WTC11 (cell line): ENCODE results near the gene ACKR3. TPM values are rescaled to one million over a fixed set of nuclear protein-coding genes. Genes with fewer than 3 reads are reported as not detected.

Source experiments
- ATAC-seq: fragments of 200-7000 bp; cut with Tn5 transposase; 2 replicates; pipeline ENCODE4 v1.10.0; 2021; ENCODE audit warnings: mild to moderate bottlenecking, moderate library complexity
- CTCF ChIA-PET: fragments of 300-600 bp; sonication (Branson Sonifier 250); formaldehyde crosslinking; loops from one replicate; lab custom pipeline; 2021; ENCODE audit warnings: antibody characterized with exemption; lab: Charles Lee
- POLR2A ChIA-PET: fragments of 350-600 bp; sonication (Branson Sonifier 250); formaldehyde crosslinking; loops from one replicate; lab custom pipeline; 2021; ENCODE audit warnings: antibody characterized with exemption; lab: Charles Lee
- DNase-seq: peaks from one replicate; pipeline ENCODE4 v3.0.0; 2021; ENCODE audit warnings: low spot score
- H3K27ac Mint-ChIP-seq: 2 replicates; pipeline ENCODE4 v1.8.0; 2021; ENCODE audit warnings: mixed read lengths
- H3K27me3 Mint-ChIP-seq: 2 replicates; pipeline ENCODE4 v1.8.0; 2021; ENCODE audit warnings: low read depth, mild to moderate bottlenecking, moderate library complexity, mixed read lengths
- H3K36me3 Mint-ChIP-seq: 2 replicates; pipeline ENCODE4 v1.8.0; 2021; ENCODE audit warnings: mixed read lengths
- H3K4me1 Mint-ChIP-seq: 2 replicates; pipeline ENCODE4 v1.8.0; 2022; ENCODE audit warnings: mixed read lengths
- H3K4me3 Mint-ChIP-seq: 2 replicates; pipeline ENCODE4 v1.8.0; 2021; ENCODE audit warnings: mild to moderate bottlenecking, moderate library complexity, mixed read lengths
- H3K9me3 Mint-ChIP-seq: 2 replicates; pipeline ENCODE4 v1.8.0; 2021; ENCODE audit warnings: mixed read lengths
- AFF4 ChIP-seq: sonication (generic); formaldehyde crosslinking; IDR thresholded peaks from 2 replicates; pipeline ENCODE4 v1.8.1; 2023; ENCODE audit warnings: mild to moderate bottlenecking, missing genetic modification reagents, borderline replicate concordance
- AR ChIP-seq: fragments of 250-450 bp; sonication (Bioruptor Pico); IDR thresholded peaks from 2 replicates; pipeline ENCODE4 v1.9.0; 2021; ENCODE audit warnings: mild to moderate bottlenecking
- ATF6 ChIP-seq: sonication (generic); formaldehyde crosslinking; IDR thresholded peaks from 2 replicates; pipeline ENCODE4 v1.8.1; 2023; ENCODE audit warnings: mild to moderate bottlenecking, missing genetic modification reagents
- CREM ChIP-seq: sonication (generic); formaldehyde crosslinking; IDR thresholded peaks from 2 replicates; pipeline ENCODE4 v1.8.1; 2022; ENCODE audit warnings: mild to moderate bottlenecking, missing genetic modification reagents, moderate library complexity
- GABPB1 ChIP-seq: sonication (generic); formaldehyde crosslinking; IDR thresholded peaks from 2 replicates; pipeline ENCODE4 v1.8.1; 2023; ENCODE audit warnings: mild to moderate bottlenecking, missing genetic modification reagents
- GRHL2 ChIP-seq: fragments of 250-450 bp; sonication (Bioruptor Pico); IDR thresholded peaks from 2 replicates; pipeline ENCODE4 v1.8.0; 2022; ENCODE audit warnings: mild to moderate bottlenecking, moderate library complexity; ENCODE audit not compliant: insufficient replicate concordance, severe bottlenecking
- GTF2I ChIP-seq: fragments of 250-450 bp; sonication (Bioruptor Pico); conservative IDR thresholded peaks from 2 replicates; pipeline ENCODE4 v1.4.0; 2021; ENCODE audit warnings: mild to moderate bottlenecking
- HMGA2 ChIP-seq: fragments of 250-450 bp; sonication (Bioruptor Pico); IDR thresholded peaks from 2 replicates; pipeline ENCODE4 v1.4.0; 2021; ENCODE audit warnings: mild to moderate bottlenecking, moderate library complexity
- JAZF1 ChIP-seq: fragments of 250-450 bp; sonication (Bioruptor Pico); IDR thresholded peaks from 2 replicates; pipeline ENCODE4 v1.9.0; 2021; ENCODE audit warnings: moderate library complexity, mild to moderate bottlenecking, inconsistent platforms
- NFYB ChIP-seq: sonication (generic); formaldehyde crosslinking; conservative IDR thresholded peaks from 2 replicates; pipeline ENCODE4 v1.8.0; 2022; ENCODE audit warnings: low read depth, missing genetic modification reagents
- PRRX2 ChIP-seq: fragments of 250-450 bp; sonication (Bioruptor Pico); IDR thresholded peaks from 2 replicates; pipeline ENCODE4 v1.8.0; 2021; ENCODE audit warnings: mild to moderate bottlenecking
- ZNF138 ChIP-seq: sonication (generic); formaldehyde crosslinking; conservative IDR thresholded peaks from 2 replicates; pipeline ENCODE4 v1.8.1; 2022; ENCODE audit warnings: mild to moderate bottlenecking, moderate library complexity, missing genetic modification reagents
- ZNF219 ChIP-seq: sonication (generic); formaldehyde crosslinking; IDR thresholded peaks from 2 replicates; pipeline ENCODE4 v1.8.0; 2023; ENCODE audit warnings: missing genetic modification reagents, mild to moderate bottlenecking, borderline replicate concordance
- ZNF416 ChIP-seq: fragments of 250-450 bp; sonication (Bioruptor Pico); IDR thresholded peaks from 2 replicates; pipeline ENCODE4 v1.9.0; 2021; ENCODE audit warnings: mild to moderate bottlenecking, inconsistent platforms
- total RNA-seq: library from RNA; stranded (reverse); gene quantifications from 3 replicates; pipeline ENCODE4 v1.2.3, GENCODE V29; 2021
- TF ChIP-seq, protein P1 (sequence below): sonication (generic); formaldehyde crosslinking; conservative IDR thresholded peaks from 2 replicates; pipeline ENCODE4 v1.8.1; 2022; ENCODE audit warnings: mild to moderate bottlenecking, missing genetic modification reagents
- TF ChIP-seq, protein P2 (sequence below): sonication (generic); formaldehyde crosslinking; conservative IDR thresholded peaks from 2 replicates; pipeline ENCODE4 v1.8.1; 2023; ENCODE audit warnings: mild to moderate bottlenecking, low read depth, missing genetic modification reagents, moderate library complexity

The ACKR3 gene
- total RNA-seq, 1 experiment from 2014 or later, result 1.3 TPM

DNA sequence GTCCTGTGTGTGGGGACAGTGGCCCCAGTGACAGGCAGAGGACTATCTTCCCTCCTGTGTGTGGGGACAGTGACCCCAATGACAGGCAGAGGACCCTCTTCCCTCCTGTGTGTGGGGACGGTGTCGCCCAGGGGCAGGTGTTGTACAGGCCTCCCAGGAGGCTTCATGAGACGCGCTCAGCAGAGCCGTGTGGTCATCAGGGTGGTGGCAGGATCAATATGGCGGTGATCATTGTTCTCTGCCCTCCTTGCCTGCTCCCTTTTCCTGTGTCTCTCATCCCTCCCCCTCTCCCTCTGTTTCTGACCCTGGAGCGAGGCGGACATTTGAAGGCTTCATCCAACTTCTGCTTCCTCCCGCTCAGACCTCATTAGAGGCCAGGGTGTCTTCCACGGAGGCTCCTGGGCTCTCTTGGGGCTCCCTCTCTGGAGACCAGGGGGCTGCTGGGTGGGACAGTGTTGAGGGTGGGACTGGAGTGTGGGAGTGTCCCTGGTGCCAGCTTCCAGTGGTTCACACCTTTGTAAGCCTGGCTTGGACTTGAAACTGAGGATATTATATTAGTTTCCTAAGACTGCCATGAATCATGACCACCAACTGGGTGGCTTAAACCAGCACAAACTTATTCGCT, 59.5 kb downstream of the ACKR3 start (continued):
- TF ChIP-seq AR, result no peak
- no peak for TF ChIP-seq HMGA2
- no peak for TF ChIP-seq NFYB (CRISPR knock-in tag)
- TF ChIP-seq, protein P1, sequence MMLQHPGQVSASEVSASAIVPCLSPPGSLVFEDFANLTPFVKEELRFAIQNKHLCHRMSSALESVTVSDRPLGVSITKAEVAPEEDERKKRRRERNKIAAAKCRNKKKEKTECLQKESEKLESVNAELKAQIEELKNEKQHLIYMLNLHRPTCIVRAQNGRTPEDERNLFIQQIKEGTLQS (CRISPR knock-in tag), result no peak
- TF ChIP-seq, protein P2, sequence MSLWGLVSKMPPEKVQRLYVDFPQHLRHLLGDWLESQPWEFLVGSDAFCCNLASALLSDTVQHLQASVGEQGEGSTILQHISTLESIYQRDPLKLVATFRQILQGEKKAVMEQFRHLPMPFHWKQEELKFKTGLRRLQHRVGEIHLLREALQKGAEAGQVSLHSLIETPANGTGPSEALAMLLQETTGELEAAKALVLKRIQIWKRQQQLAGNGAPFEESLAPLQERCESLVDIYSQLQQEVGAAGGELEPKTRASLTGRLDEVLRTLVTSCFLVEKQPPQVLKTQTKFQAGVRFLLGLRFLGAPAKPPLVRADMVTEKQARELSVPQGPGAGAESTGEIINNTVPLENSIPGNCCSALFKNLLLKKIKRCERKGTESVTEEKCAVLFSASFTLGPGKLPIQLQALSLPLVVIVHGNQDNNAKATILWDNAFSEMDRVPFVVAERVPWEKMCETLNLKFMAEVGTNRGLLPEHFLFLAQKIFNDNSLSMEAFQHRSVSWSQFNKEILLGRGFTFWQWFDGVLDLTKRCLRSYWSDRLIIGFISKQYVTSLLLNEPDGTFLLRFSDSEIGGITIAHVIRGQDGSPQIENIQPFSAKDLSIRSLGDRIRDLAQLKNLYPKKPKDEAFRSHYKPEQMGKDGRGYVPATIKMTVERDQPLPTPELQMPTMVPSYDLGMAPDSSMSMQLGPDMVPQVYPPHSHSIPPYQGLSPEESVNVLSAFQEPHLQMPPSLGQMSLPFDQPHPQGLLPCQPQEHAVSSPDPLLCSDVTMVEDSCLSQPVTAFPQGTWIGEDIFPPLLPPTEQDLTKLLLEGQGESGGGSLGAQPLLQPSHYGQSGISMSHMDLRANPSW, result no peak
- no peak for TF ChIP-seq GABPB1
- no peak for TF ChIP-seq ATF6 (CRISPR knock-in tag)
- no peak for TF ChIP-seq CREM
- no peak for TF ChIP-seq PRRX2 (CRISPR knock-in tag)
- TF ChIP-seq, all 79 proteins: peak for 0

DNA sequence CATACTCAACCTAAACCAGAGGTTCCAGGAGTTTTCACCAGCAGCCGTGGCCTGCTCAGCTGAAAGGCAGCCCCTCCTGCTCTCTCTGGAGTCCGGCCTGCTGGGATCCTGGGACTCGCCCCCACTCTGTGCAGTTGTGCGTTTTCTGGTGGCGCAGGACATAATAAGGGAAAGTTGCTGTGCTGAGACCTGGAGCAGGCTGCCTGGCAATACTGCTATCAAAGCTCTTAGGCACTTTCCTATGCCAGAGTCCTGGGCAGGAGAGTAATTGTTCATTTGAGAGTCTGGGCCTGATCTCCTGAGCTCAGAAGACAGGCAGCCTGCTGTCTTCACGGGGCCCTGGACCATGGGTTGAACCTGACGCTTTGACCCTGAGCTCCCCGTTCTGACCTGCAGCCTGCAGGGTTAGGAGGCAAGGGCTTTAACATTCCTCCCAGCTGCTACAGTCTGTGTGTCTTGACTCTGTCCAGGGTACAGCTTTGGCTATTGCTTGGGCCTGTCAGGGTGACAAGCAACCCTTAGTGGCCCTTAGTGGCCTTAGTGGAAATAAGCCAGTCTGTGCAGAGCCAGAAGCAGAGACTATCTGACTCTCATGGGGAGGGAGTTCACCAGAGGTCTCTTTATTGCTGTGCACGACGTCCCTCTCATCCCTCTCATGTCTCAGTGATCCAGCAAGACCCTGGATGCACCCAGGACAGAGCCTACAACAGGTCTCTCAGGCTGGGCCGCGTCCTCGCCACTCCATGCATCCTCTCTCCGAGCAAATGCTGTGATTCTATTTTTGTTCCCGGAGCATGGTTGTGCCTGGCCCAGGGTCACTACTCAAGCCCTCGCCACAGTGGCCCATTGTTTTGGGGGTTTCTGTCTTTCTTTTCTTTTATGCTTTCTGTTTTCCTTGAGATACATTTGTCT, 60.6 kb downstream of the ACKR3 start:
- ChIA-PET POLR2A (interaction anchor here (0.6 kb wide), 1 partner anchor 305 kb away, joined by 3 read pairs; no protein-coding TSS in a partner anchor), CTCF (no interaction called here)
- peaks cover 3% of the 10 kb centered on the region; the same call in 1 of the 2 replicates for H3K27me3 Mint-ChIP-seq
- TF ChIP-seq ZNF219 (CRISPR knock-in tag) (no peak), GRHL2 (CRISPR knock-in tag) (no peak), GTF2I (CRISPR knock-in tag) (no peak), JAZF1 (CRISPR knock-in tag) (no peak), ZNF416 (CRISPR knock-in tag) (no peak), ZNF138 (CRISPR knock-in tag) (no peak), AFF4 (no peak)
- DNase-seq (no peak), ATAC-seq (no peak)
- no peaks in the 10 kb centered on the region for H3K36me3 Mint-ChIP-seq
- H3K27ac Mint-ChIP-seq, result no peak overlapping the region
- no peak overlapping the region for H3K4me3 Mint-ChIP-seq
- no peaks in the 10 kb centered on the region for H3K9me3 Mint-ChIP-seq
- no peaks in the 10 kb centered on the region for H3K4me1 Mint-ChIP-seq
